ENCODE data around the gene FAM241B. TPM values are rescaled to one million over a fixed set of nuclear protein-coding genes. Genes with fewer than 3 reads are reported as not detected.

Gene FAM241B
- total RNA-seq, 1 donor from 2014 or later, result 3.4 TPM

DNA sequence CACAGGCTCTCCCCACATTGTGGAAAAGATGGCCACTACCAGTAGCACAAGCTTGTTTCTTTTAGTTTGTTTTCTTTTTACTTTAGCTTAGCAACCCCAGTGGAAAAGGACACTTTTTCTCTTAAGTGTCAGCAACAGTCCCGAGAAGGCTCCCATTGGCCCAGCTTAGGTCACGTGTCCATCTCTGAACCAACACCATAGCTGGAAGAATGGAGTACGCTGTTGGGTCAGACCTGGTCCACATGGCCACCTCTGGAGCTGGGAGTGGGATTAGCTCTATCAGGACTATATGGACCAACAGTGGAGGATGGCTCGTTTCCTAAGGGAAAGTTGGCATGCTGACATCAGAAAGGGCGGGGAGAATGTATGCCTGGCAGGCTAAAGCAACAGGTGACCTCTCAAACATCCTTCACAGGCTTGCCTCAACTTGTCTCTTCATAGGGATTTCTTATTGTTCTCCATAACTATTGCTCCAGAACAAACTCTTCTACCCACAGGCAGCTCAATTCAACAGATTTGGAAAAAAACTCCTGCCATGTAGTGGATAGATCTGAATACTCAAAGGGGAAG, 29.2 kb upstream of the FAM241B start:
- Mint-ChIP-seq H3K36me3 (ENCODE audit: unreplicated experiment) (no peaks in the 10 kb centered on the region), H3K27ac (ENCODE audit: unreplicated experiment) (no peak overlapping the region), H3K4me1 (ENCODE audit: unreplicated experiment) (no peaks in the 10 kb centered on the region), H3K4me3 (ENCODE audit: unreplicated experiment) (no peak overlapping the region), H3K9me3 (ENCODE audit: unreplicated experiment) (no peaks in the 10 kb centered on the region), H3K27me3 (ENCODE audit: unreplicated experiment) (peaks cover 70% of the 10 kb centered on the region)
- TF ChIP-seq, protein P1, sequence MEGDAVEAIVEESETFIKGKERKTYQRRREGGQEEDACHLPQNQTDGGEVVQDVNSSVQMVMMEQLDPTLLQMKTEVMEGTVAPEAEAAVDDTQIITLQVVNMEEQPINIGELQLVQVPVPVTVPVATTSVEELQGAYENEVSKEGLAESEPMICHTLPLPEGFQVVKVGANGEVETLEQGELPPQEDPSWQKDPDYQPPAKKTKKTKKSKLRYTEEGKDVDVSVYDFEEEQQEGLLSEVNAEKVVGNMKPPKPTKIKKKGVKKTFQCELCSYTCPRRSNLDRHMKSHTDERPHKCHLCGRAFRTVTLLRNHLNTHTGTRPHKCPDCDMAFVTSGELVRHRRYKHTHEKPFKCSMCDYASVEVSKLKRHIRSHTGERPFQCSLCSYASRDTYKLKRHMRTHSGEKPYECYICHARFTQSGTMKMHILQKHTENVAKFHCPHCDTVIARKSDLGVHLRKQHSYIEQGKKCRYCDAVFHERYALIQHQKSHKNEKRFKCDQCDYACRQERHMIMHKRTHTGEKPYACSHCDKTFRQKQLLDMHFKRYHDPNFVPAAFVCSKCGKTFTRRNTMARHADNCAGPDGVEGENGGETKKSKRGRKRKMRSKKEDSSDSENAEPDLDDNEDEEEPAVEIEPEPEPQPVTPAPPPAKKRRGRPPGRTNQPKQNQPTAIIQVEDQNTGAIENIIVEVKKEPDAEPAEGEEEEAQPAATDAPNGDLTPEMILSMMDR (IDR thresholded peaks at IDR 0.05), result no peak
- DNase-seq (ENCODE audit: extremely low spot score, unreplicated experiment), result no peak

DNA sequence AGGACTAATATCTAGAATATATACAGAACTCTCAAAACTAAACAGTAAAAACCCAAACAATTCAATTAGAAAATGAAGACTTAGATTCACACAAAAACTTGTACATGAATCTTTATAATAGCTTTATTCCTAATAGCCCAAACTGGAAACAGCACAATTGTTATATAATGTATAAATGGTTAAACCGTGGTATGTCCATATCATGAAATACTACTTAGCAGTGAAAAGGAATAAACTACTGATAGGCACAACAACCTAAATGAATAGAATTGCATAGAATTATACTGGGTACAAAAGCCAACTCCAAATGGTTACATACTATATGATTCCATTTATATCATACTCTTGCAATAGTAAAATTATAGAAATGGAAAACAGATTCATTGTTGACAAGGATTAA, 21.0 kb upstream of the FAM241B start:
- Mint-ChIP-seq H3K9me3 (ENCODE audit: unreplicated experiment) (peaks cover 11% of the 10 kb centered on the region), H3K27ac (ENCODE audit: unreplicated experiment) (no peak overlapping the region), H3K27me3 (ENCODE audit: unreplicated experiment) (peaks cover 79% of the 10 kb centered on the region), H3K4me1 (ENCODE audit: unreplicated experiment) (no peaks in the 10 kb centered on the region), H3K36me3 (ENCODE audit: unreplicated experiment) (no peaks in the 10 kb centered on the region), H3K4me3 (ENCODE audit: unreplicated experiment) (no peak overlapping the region)
- TF ChIP-seq, protein P1 (IDR thresholded peaks at IDR 0.05), result no peak
- no peak for DNase-seq (ENCODE audit: extremely low spot score, unreplicated experiment)

DNA sequence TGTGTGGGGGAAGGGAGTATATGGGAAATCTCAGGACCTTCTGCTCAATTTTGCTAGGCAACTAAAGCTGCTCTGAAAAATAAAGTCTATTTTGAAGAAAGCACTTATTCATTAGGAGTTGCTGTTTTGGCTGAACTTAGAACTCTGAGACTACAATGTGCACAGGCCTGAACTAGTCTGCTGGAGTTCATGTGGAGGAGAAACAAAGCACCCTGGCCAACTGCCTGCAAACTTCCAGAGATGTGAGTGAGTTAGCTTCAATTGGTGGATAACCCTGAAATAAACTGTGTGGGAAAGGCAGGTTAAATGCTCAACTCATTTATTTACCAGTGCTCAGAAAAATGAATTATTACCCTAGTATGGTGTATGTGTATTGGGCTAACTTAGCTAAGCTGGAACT, 17.3 kb upstream of the FAM241B start:
- H3K27ac Mint-ChIP-seq (ENCODE audit: unreplicated experiment), result no peak overlapping the region
- peaks cover 71% of the 10 kb centered on the region for H3K27me3 Mint-ChIP-seq (ENCODE audit: unreplicated experiment)
- H3K4me1 Mint-ChIP-seq (ENCODE audit: unreplicated experiment), result no peaks in the 10 kb centered on the region
- no peak for DNase-seq (ENCODE audit: extremely low spot score, unreplicated experiment)
- TF ChIP-seq, protein P1 (IDR thresholded peaks at IDR 0.05), result no peak
- no peaks in the 10 kb centered on the region for H3K36me3 Mint-ChIP-seq (ENCODE audit: unreplicated experiment)
- peaks cover 11% of the 10 kb centered on the region for H3K9me3 Mint-ChIP-seq (ENCODE audit: unreplicated experiment)
- H3K4me3 Mint-ChIP-seq (ENCODE audit: unreplicated experiment), result no peak overlapping the region

GRCh38 chr10:69614130-69614529, 15.9 kb upstream of the FAM241B start:
- Mint-ChIP-seq H3K9me3 (ENCODE audit: unreplicated experiment) (peaks cover 8% of the 10 kb centered on the region), H3K4me1 (ENCODE audit: unreplicated experiment) (no peaks in the 10 kb centered on the region), H3K4me3 (ENCODE audit: unreplicated experiment) (no peak overlapping the region), H3K36me3 (ENCODE audit: unreplicated experiment) (no peaks in the 10 kb centered on the region), H3K27ac (ENCODE audit: unreplicated experiment) (no peak overlapping the region), H3K27me3 (ENCODE audit: unreplicated experiment) (peaks cover 71% of the 10 kb centered on the region)
- TF ChIP-seq, protein P1 (IDR thresholded peaks at IDR 0.05), result no peak
- no peak for DNase-seq (ENCODE audit: extremely low spot score, unreplicated experiment)

- Mint-ChIP-seq H3K27ac (ENCODE audit: unreplicated experiment) (no peak overlapping the region), H3K9me3 (ENCODE audit: unreplicated experiment) (no peaks in the 10 kb centered on the region), H3K4me3 (ENCODE audit: unreplicated experiment) (no peak overlapping the region), H3K27me3 (ENCODE audit: unreplicated experiment) (peaks cover 64% of the 10 kb centered on the region), H3K36me3 (ENCODE audit: unreplicated experiment) (no peaks in the 10 kb centered on the region), H3K4me1 (ENCODE audit: unreplicated experiment) (no peaks in the 10 kb centered on the region)
- TF ChIP-seq, protein P1 (IDR thresholded peaks at IDR 0.05), result no peak
- DNase-seq (ENCODE audit: extremely low spot score, unreplicated experiment), result peak; percentile 48
Observed at GRCh38 chr10:69616358-69616757, 13.7 kb upstream of the FAM241B start.
